ENCODE results near the gene PARL.

DNA sequence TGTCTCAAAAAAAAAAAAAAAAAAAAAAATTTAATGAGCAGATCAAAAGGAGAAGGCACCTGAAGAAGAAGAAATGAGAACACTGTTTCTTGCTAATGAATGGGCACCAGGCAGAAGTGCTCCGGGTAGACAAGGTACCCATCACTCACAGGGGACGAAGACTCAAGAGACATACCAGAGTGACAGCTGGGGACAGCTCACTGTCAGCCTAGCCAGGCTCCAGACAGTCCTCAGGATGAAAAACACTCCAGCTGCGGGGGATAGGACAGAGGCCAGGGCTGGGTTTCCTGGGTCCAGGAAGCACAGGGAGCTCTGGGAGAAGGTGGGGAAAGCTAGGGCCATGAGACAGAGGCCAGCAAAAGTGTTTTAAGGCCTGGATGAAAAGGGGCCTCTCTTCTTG is 48.5 kb upstream of the PARL start:
- no peak for TF ChIP-seq CTCF (IDR thresholded peaks at IDR 0.05)
- no peak for TF ChIP-seq EZH2 (IDR thresholded peaks at IDR 0.05; ENCODE audit: borderline replicate concordance, insufficient read depth, low read depth, low read length, poor library complexity, severe bottlenecking)
